IPS DF 19.7 (cell line): ENCODE measurements around the gene TMCC3.
"Not testable (repeated sequence)": the region's sequence is repeated elsewhere in the genome, so short reads cannot be mapped to it uniquely, and the experiment has no call there.

ENCODE experiments used
- DNase-seq: peaks from one replicate; pipeline ENCODE4 v3.0.0-alpha.2; 2013; ENCODE audit warnings: low read depth, low spot score

TMCC3 gene

GRCh38 chr12:94601307-94601706 lies 49.0 kb downstream of the TMCC3 start:
- not testable (repeated sequence) for DNase-seq

GRCh38 chr12:94599189-94599588 lies 51.2 kb downstream of the TMCC3 start:
- no peak for DNase-seq

- DNase-seq: no peak
Observed at GRCh38 chr12:94597268-94597667, 53.1 kb downstream of the TMCC3 start.

GRCh38 chr12:94596596-94596995 lies 53.8 kb downstream of the TMCC3 start:
- no peak for DNase-seq

GRCh38 chr12:94595152-94595551 lies 55.2 kb downstream of the TMCC3 start:
- DNase-seq: no peak

GRCh38 chr12:94594443-94594825 lies 55.9 kb downstream of the TMCC3 start:
- no peak for DNase-seq

DNA sequence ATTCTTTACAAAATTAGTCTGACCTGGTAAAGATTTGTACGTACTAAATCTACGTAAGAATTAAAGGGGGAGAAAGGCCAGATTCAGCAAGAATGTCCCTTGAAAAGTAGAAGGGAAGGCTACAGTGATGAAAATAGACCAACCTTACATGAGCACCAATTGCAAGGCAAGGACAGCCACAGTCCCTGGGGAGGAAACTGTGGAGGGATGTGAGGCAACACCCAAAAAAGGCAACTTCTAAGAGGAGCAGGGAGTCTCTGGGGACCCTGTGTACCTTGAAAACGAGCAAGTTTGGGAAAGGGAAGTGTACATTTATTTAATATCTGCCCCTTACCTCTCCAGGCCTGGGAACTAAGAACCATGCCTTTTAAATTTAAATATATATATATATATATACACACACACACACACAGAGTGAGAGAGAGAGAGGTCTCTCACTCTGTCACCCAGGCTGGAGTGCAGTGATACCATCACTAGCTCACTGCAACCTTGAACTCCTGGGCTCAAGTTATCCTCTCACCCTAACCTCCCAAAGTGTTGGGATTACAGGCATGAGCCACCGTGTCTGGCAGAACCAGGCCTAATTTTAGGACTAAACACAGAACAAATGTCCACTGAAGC lies 56.4 kb downstream of the TMCC3 start:
- no peak for DNase-seq

DNA sequence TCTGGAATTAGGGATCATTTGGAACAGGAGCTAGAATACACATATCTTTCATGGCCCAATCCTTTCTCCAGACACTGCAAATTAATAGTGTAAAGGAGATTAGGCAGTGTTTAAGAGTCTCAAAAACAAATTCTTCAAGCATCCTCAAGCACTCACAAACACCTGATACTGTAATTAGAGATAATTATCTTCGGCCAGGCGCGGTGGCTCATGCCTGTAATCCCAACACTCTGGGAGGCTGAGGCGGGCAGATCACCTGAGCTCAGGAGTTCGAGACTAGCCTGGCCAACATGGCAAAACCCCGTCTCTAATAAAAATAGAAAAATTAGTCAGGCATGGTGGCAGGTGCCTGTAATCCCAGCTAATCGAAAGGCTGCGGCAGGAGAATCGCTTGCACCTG lies 57.6 kb downstream of the TMCC3 start:
- DNase-seq: not testable (repeated sequence)

- no peak for DNase-seq
Observed at GRCh38 chr12:94592080-94592479, 58.3 kb downstream of the TMCC3 start.

DNA sequence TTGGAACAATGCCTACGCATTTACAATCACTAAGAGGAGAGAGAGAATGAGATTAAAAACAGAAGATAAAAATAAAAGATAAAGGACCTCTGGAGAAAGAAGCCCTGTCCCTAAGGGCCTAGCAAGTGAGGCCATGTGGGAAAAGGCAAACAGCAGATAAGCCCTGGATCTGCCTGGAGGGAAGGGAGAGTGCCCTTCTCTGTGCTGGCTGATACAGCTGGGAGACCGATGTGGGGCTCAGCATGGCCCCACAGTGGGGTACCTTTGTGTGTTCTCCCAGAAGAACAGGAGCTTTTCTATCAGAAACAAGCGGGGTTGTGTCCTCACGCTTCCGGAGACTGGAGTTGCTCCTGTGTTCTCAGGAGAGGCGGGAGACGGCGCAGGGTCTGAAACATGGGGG lies 59.9 kb downstream of the TMCC3 start:
- no peak for DNase-seq

DNA sequence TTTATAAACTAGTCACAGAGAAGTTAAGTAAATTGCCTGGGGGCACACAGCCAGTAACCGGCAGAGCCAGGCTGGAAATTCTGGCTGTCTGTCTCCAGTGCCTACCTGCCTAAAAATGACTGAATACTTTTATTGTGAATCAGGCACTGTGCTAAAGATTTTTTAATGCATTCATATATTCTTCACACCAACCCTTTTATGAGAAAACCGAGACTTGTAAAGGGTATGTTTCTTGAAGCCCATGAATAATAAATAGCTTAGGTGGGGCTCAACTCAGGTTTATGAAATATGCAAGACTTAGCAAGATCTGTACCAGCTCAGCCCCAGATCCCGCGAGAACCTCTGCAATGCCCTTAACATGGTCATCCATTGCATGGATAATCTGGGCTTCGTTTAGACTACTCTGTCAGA lies 60.8 kb downstream of the TMCC3 start:
- no peak for DNase-seq

DNA sequence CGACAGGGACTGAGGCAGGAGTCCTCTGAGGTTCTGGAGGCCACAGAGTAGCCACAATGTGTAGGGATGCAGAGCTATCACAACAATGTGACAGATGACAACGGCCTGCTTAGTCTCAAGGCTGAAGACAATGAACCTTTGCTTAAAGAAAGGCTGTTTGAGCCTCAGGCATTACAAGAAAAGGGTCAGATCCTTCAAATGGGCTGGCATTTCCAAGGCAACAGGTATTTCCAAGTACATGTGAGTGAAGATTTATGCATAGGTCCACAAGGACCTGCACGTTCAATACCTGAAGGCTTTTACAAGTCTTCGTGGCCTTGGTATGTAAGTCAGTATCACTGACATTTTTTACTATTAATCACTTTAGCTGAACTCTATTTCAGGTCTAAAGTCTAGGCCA lies 62.0 kb downstream of the TMCC3 start:
- no peak for DNase-seq

GRCh38 chr12:94587266-94588241 lies 62.8 kb downstream of the TMCC3 start:
- DNase-seq: no peak

GRCh38 chr12:94586589-94587259 lies 63.6 kb downstream of the TMCC3 start:
- DNase-seq: no peak

- DNase-seq: no peak
Observed at GRCh38 chr12:94585626-94586025, 64.7 kb downstream of the TMCC3 start.

- DNase-seq: no peak
Observed at GRCh38 chr12:94584377-94584776, 66.0 kb downstream of the TMCC3 start.

DNA sequence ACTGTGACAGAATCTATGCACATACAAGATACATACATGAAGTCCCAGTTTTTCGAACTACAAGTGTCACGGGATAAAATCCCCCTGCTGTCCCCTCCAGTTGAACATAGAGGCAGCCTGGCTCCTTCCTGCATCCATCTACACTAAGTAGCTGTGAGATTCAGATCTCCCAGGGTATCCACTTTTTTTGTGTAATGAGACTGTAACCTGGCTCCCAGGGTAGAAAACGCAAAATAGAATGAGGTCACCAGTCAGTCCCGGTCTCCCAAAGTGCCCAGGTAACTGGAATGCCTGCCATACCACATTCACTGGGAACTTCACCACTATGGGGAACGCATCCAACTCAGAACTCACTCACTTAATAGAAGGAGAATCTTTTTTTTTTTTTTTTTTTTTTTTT lies 67.8 kb downstream of the TMCC3 start:
- no peak for DNase-seq

DNA sequence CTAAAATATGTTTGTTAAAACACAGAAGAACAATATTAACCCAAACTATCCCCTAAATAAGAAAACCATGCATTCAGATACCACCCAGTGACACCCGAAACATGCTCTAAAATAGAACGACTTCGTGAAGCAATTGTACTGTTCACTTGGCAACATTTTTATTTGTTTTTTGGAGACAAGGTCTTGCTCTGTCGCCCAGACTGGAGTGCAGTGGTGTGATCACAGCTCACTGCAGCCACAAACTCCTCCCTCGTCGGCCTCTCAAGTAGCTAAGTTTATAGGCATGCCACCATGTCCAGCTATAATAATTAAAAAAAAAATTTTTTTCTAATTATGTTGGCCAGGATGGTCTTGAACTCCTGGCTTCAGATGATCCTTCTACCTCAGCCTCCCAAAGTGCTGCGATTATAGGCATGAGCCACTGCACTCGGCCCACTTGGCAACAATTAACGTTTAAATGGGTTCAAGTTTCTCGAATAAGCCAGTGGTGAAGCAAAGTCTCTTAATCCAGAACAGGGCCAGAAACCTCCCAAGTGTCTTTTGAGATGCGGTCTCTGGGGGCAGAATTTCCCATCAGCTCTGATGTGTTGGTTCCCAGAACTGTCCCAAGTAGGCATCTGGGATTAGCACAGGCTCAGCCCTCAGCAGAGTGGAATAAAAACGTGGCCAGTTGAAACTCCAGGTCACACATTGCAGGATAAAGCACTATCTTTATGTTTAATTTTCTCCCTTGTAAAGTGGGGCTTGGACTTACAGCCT lies 74.5 kb downstream of the TMCC3 start:
- no peak for DNase-seq

DNA sequence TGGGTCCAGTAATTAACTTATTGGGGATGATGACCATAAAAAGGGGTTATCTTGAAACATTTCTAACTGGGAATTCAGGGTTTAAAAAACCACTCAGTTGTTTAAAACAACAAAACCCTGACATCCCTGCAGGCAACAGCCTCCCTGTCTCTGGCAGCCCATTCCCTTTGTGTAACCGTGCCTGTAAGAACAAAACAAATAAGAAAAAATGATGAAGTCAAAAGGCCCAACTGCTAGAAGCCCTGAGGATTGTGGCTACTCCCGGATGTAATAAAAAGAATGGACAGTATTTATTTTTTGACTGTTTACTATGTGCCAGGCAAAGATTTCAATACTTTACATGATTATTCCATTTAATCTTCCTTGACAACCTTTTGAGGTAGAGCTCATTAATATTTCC lies 75.3 kb downstream of the TMCC3 start:
- no peak for DNase-seq

GRCh38 chr12:94571556-94571955 lies 78.8 kb downstream of the TMCC3 start:
- no peak for DNase-seq

DNA sequence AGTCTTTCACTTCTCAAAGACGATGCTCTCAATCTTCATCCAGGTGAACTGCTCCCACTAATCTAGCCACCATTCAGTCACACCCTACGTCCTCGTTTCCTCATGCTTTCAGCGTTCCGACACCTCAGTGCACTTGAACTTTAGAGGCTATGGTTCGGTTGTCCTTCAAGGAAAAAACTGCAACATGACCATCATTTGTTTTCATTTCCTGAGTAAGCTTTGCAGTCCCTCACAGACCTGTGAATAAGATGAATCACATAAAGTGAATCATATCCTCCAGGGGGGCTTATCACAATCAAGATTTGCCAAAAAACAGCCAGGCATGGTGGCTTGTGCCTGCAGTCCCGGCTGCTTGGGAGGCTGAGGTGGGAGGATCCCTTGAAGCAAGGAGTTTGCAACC lies 80.2 kb downstream of the TMCC3 start:
- no peak for DNase-seq

DNA sequence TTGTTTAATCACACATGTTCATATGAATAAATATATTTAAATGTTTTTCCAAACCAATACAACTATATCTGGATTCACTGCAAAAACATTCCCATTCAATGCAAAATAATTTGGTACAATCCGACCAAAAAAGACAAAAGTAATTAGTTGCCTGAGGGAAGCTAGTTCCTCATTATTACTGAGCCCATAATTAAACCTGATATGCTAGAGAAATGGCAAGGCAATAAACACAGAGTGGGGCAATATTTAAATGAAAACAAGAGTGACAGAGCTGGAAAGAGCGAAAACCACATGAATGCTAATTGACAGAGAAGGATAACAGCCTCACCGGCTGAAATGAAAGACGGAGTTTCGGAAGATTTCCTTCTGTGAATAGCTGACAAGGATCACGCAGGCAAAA lies 82.6 kb downstream of the TMCC3 start:
- DNase-seq: no peak
